GM19099 (cell line): Measurements from ENCODE around the gene FGD5.

ENCODE experiments used
- POLR2A ChIP-seq: IDR thresholded peaks from 3 replicates; pipeline ENCODE4 v1.6.1; 2011; ENCODE audit warnings: low read depth; ENCODE audit not compliant: insufficient read length; ENCODE audit errors: extremely low read depth

FGD5 gene

GRCh38 chr3:14810070-14810791 lies 8.5 kb upstream of the FGD5 start:
- no peak for TF ChIP-seq POLR2A

GRCh38 chr3:14810801-14811661 lies 7.7 kb upstream of the FGD5 start:
- no peak for TF ChIP-seq POLR2A

- no peak for TF ChIP-seq POLR2A
Measured at GRCh38 chr3:14811684-14812083, 7.1 kb upstream of the FGD5 start.

- TF ChIP-seq POLR2A: no peak
Measured at GRCh38 chr3:14812196-14812790, 6.5 kb upstream of the FGD5 start.

GRCh38 chr3:14814411-14814871 lies 4.3 kb upstream of the FGD5 start:
- TF ChIP-seq POLR2A: no peak

- no peak for TF ChIP-seq POLR2A
Measured at GRCh38 chr3:14816359-14816758, 2.4 kb upstream of the FGD5 start.

- TF ChIP-seq POLR2A: no peak
Measured at GRCh38 chr3:14819671-14820070, 909 bp downstream of the FGD5 start.

GRCh38 chr3:14820156-14820555 lies 1.4 kb downstream of the FGD5 start:
- TF ChIP-seq POLR2A: no peak

GRCh38 chr3:14821151-14821550 lies 2.4 kb downstream of the FGD5 start:
- TF ChIP-seq POLR2A: no peak

GRCh38 chr3:14822134-14822533 lies 3.4 kb downstream of the FGD5 start:
- TF ChIP-seq POLR2A: no peak

GRCh38 chr3:14822670-14823390 lies 4.1 kb downstream of the FGD5 start:
- no peak for TF ChIP-seq POLR2A

- TF ChIP-seq POLR2A: no peak
Measured at GRCh38 chr3:14823393-14823792, 4.6 kb downstream of the FGD5 start.

- TF ChIP-seq POLR2A: no peak
Measured at GRCh38 chr3:14823910-14824629, 5.3 kb downstream of the FGD5 start.

- no peak for TF ChIP-seq POLR2A
Measured at GRCh38 chr3:14824646-14825045, 5.9 kb downstream of the FGD5 start.

- no peak for TF ChIP-seq POLR2A
Measured at GRCh38 chr3:14826069-14826468, 7.3 kb downstream of the FGD5 start.

- no peak for TF ChIP-seq POLR2A
Measured at GRCh38 chr3:14827776-14828175, 9.0 kb downstream of the FGD5 start.
